Transverse colon (tissue), 4 donors: ENCODE measurements around the gene LRSAM1. TPM values are rescaled to one million over a fixed set of nuclear protein-coding genes. Genes with fewer than 3 reads are reported as not detected.

Source experiments
- DNase-seq: peaks from one replicate; pipeline ENCODE4 v3.0.0-alpha.2; 2019
- H3K27ac ChIP-seq, 4 donors: fragments of 200-600 bp; sonication (generic); 2 replicates each; pipeline ENCODE4 v1.5.1; 2016 to 2018; ENCODE audit warnings: inconsistent platforms in 4 of 4
- H3K27me3 ChIP-seq: fragments of 200-600 bp; sonication (generic); 2 replicates; pipeline ENCODE4 v1.5.1; 2017; ENCODE audit warnings: inconsistent platforms
- H3K36me3 ChIP-seq, 4 donors: fragments of 200-600 bp; sonication (generic); 2 replicates each; pipeline ENCODE4 v1.5.1; 2017 to 2019; ENCODE audit warnings: inconsistent platforms in 4 of 4
- H3K4me1 ChIP-seq, 4 donors: fragments of 200-600 bp; sonication (generic); 2 replicates each; pipeline ENCODE4 v1.5.1; 2017 to 2020; ENCODE audit warnings: inconsistent platforms in 4 of 4
- H3K4me3 ChIP-seq, 4 donors: fragments of 200-600 bp; sonication (generic); 1 replicate in 1 of 4; 2 replicates in 3 of 4; pipeline versions ENCODE4 v1.5.1 to v1.6.1; 2017 to 2019; ENCODE audit warnings: inconsistent platforms in 4 of 4
- H3K9me3 ChIP-seq, 2 donors: fragments of 200-600 bp; sonication (generic); 2 replicates each; pipeline ENCODE4 v1.5.1; 2017 to 2019; ENCODE audit warnings: inconsistent platforms in 2 of 2
- CTCF ChIP-seq, 5 experiments: fragments of 200-600 bp in 3 of 5; fragments of 450-650 bp in 2 of 5; sonication (generic) in 3 of 5; IDR thresholded peaks; 1 replicate in 2 of 5; 2 replicates in 3 of 5; pipeline ENCODE4 v1.5.1; 2016 to 2017; ENCODE audit warnings: antibody characterized with exemption in 5 of 5, inconsistent platforms in 3 of 5, mild to moderate bottlenecking in 2 of 5, moderate library complexity in 1 of 5
- EP300 ChIP-seq: sonication (generic); formaldehyde crosslinking; IDR thresholded peaks from one replicate; pipeline ENCODE4 v1.6.1; 2017; ENCODE audit warnings: antibody characterized with exemption, low read depth
- POLR2A ChIP-seq: fragments of 450-650 bp; IDR thresholded peaks from one replicate; pipeline ENCODE4 v1.6.1; 2016; ENCODE audit warnings: antibody characterized with exemption, mild to moderate bottlenecking, moderate library complexity
- POLR2AphosphoS5 ChIP-seq, 3 donors: sonication (generic); formaldehyde crosslinking; IDR thresholded peaks; one replicate each; pipeline ENCODE4 v1.6.1; 2016; ENCODE audit warnings: antibody characterized with exemption in 3 of 3
- WGBS, 2 donors: methylation state at CpG; one replicate each; pipeline ENCODE4 v1.1.5; 2018; ENCODE audit warnings: low coverage in 1 of 2; 5-methylcytosine and 5-hydroxymethylcytosine counted together
- in situ Hi-C, 4 donors: fragments of 200-750 bp; cut with MboI; loops; one replicate each; pipeline versions ENCODE4 v1.15.0 to v1.15.1; 2017; ENCODE audit warnings: low sequenced_read_pairs in 3 of 4, low pct_ligation_motif_present in 1 of 4, low pct_unique_long_range_greater_than_20kb in 1 of 4
- intact Hi-C: fragments of 100-400 bp; cut with DNase I; formaldehyde crosslinking; loops from one replicate; pipeline ENCODE4 v1.15.1; 2023; ENCODE audit warnings: low total_unique reads
- total RNA-seq, 4 donors: library from RNA; depleted of rRNA; stranded (reverse); fragments of >200 nt; gene quantifications; one replicate each; pipeline ENCODE4 v1.1.0, GENCODE V29; 2016

LRSAM1 gene
- total RNA-seq, 4 donors from 2014 or later, result 16.2 to 39.2 (median 26.2) TPM

GRCh38 chr9:127526655-127527559 lies 75.6 kb downstream of the LRSAM1 start:
- H3K36me3 ChIP-seq, result peaks cover 0 to 26% (median 11%) of the 10 kb centered on the region in 4 donors
- H3K27ac ChIP-seq, result no peak overlapping the region
- WGBS, 2 donors, result 70 to 87% methylated on average over 5 to 28 of the region's 30 CpGs
- H3K4me3 ChIP-seq, result no peak overlapping the region
- no peak for DNase-seq
- intact Hi-C loops (no loop called here), in situ Hi-C loops (no loop called here)
- no peaks in the 10 kb centered on the region for H3K27me3 ChIP-seq
- no peak for TF ChIP-seq POLR2AphosphoS5 (IDR thresholded peaks at IDR 0.05)
- no peak for TF ChIP-seq EP300
- no peak for TF ChIP-seq CTCF (IDR thresholded peaks at IDR 0.05)
- peaks cover 7 to 15% (median 10%) of the 10 kb centered on the region in 4 donors for H3K4me1 ChIP-seq
- no peaks in the 10 kb centered on the region for H3K9me3 ChIP-seq

GRCh38 chr9:127527560-127528268 lies 76.4 kb downstream of the LRSAM1 start:
- peak overlapping the region in 1 of 4 donors; percentile 60 for H3K27ac ChIP-seq
- H3K27me3 ChIP-seq, result no peaks in the 10 kb centered on the region
- peaks cover 0 to 26% (median 11%) of the 10 kb centered on the region in 4 donors for H3K36me3 ChIP-seq
- peaks cover 0 to 6% (median 2%) of the 10 kb centered on the region in 4 donors for H3K4me1 ChIP-seq
- 85 to 94% methylated on average over 2 to 17 of the region's 17 CpGs for WGBS, 2 donors
- intact Hi-C loops, result no loop called here
- no peak for DNase-seq
- in situ Hi-C loops, result no loop called here
- no peak for TF ChIP-seq POLR2AphosphoS5 (IDR thresholded peaks at IDR 0.05)
- TF ChIP-seq POLR2A, result no peak
- no peak for TF ChIP-seq EP300
- no peak overlapping the region for H3K4me3 ChIP-seq
- no peaks in the 10 kb centered on the region for H3K9me3 ChIP-seq

GRCh38 chr9:127528422-127529251 lies 77.3 kb downstream of the LRSAM1 start:
- intact Hi-C loops (no loop called here), in situ Hi-C loops (no loop called here)
- H3K4me1 ChIP-seq, result peaks cover 0 to 6% (median 0%) of the 10 kb centered on the region in 4 donors
- H3K27me3 ChIP-seq, result no peaks in the 10 kb centered on the region
- TF ChIP-seq POLR2AphosphoS5 (IDR thresholded peaks at IDR 0.05) (no peak), POLR2A (no peak), CTCF (IDR thresholded peaks at IDR 0.05) (no peak), EP300 (no peak)
- WGBS, 2 donors, result 71% methylated on average over 4 to 15 of the region's 15 CpGs
- H3K4me3 ChIP-seq, result no peak overlapping the region
- no peak for DNase-seq
- H3K9me3 ChIP-seq, result no peaks in the 10 kb centered on the region
- peaks cover 0 to 22% (median 9%) of the 10 kb centered on the region in 4 donors for H3K36me3 ChIP-seq
- peak overlapping the region; percentile 36 to 60 (median 43) for H3K27ac ChIP-seq

- Histone ChIP-seq H3K27ac (peak overlapping the region in 3 of 4 donors; percentile 15 to 44 (median 36)), H3K36me3 (peaks cover 0 to 14% (median 5%) of the 10 kb centered on the region in 4 donors), H3K27me3 (no peaks in the 10 kb centered on the region), H3K4me1 (peaks cover 0 to 3% (median 0%) of the 10 kb centered on the region in 4 donors), H3K4me3 (no peak overlapping the region), H3K9me3 (no peaks in the 10 kb centered on the region)
- no peak for TF ChIP-seq CTCF (IDR thresholded peaks at IDR 0.05)
- TF ChIP-seq EP300, result no peak
- TF ChIP-seq POLR2AphosphoS5 (IDR thresholded peaks at IDR 0.05), result no peak
- no peak for TF ChIP-seq POLR2A
- in situ Hi-C loops (no loop called here), intact Hi-C loops (no loop called here)
- DNase-seq, result no peak
- WGBS, 2 donors, result 82 to 88% methylated on average over 3 to 4 of the region's 4 CpGs
These were observed 78.4 kb downstream of the LRSAM1 start for GRCh38 chr9:127529671-127530070.
